Mucosa of rectum (tissue), 2 donors: ENCODE data around the gene SEMA3F.
A peak's percentile ranks its signal among the peaks of the same experiment; 100 is the strongest.

Experiments used
- H3K27ac ChIP-seq, 2 donors: one replicate each; pipeline ENCODE4 v1.7.0; 2013; ENCODE audit warnings: inconsistent platforms in 2 of 2, low read depth in 2 of 2, low read length in 2 of 2
- H3K27me3 ChIP-seq, 2 donors: one replicate each; pipeline ENCODE4 v1.7.0; 2013; ENCODE audit warnings: low read length in 2 of 2; ENCODE audit not compliant: control insufficient read depth in 2 of 2, insufficient read depth in 2 of 2
- H3K36me3 ChIP-seq, 2 donors: one replicate each; pipeline ENCODE4 v1.7.0; 2013; ENCODE audit warnings: low read length in 2 of 2; ENCODE audit not compliant: control insufficient read depth in 2 of 2, insufficient read depth in 2 of 2
- H3K4me1 ChIP-seq, 2 donors: one replicate each; pipeline ENCODE4 v1.7.0; 2013; ENCODE audit warnings: low read length in 2 of 2, mild to moderate bottlenecking in 1 of 2; ENCODE audit not compliant: control insufficient read depth in 2 of 2, insufficient read depth in 2 of 2
- H3K4me3 ChIP-seq, 2 donors: one replicate each; pipeline ENCODE4 v1.7.0; 2013; ENCODE audit warnings: low read length in 2 of 2
- H3K9ac ChIP-seq, 2 donors: one replicate each; pipeline ENCODE4 v1.7.0; 2013; ENCODE audit warnings: low read length in 2 of 2, low read depth in 1 of 2, mild to moderate bottlenecking in 1 of 2
- H3K9me3 ChIP-seq, 2 donors: one replicate each; pipeline ENCODE4 v1.7.0; 2013; ENCODE audit warnings: low read length in 2 of 2; ENCODE audit not compliant: control insufficient read depth in 2 of 2
- donor health status: healthy.
- donor health status: Normal muscosa, but diverticular disease.

The SEMA3F gene

DNA sequence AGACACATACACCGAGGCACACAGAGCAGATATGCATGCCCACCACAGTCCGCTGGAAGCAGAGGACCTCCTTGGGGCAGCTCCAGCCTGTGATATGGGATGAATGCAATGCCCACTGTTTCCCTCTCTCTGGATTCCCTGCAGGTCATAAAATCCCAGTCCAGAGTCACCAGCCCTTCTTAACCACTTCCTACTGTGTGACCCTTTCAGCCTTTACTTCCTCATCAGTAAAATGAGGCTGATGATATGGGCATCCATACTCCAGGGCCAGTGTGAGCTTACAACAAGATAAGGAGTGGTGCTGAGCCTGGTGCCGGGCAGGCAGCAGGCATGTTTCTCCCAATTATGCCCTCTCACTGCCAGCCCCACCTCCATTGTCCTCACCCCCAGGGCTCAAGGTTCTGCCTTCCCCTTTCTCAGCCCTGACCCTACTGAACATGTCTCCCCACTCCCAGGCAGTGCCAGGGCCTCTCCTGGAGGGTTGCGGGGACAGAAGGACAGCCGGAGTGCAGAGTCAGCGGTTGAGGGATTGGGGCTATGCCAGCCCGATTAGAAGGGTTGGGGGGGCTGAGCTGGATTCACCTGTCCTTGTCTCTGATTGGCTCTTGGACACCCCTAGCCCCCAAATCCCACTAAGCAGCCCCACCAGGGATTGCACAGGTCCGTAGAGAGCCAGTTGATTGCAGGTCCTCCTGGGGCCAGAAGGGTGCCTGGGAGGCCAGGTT lies 36.0 kb downstream of the SEMA3F start, which contains the start of gene GNAT1:
TSS of gene GNAT1 (plus strand) at position 675 of the 725 bp plus-strand sequence. CDS start 116 bp downstream, outside the sequence.
- Histone ChIP-seq H3K27me3 (peaks cover 7 to 21% of the 10 kb centered on the region in 2 donors), H3K27ac (no peak within 1 kb of the TSS), H3K9ac (no peak within 1 kb of the TSS), H3K4me1 (peaks cover 4 to 7% of the 10 kb centered on the region in 2 donors), H3K9me3 (no peaks in the 10 kb centered on the region), H3K4me3 (no peak within 1 kb of the TSS), H3K36me3 (no peaks in the 10 kb centered on the region)

DNA sequence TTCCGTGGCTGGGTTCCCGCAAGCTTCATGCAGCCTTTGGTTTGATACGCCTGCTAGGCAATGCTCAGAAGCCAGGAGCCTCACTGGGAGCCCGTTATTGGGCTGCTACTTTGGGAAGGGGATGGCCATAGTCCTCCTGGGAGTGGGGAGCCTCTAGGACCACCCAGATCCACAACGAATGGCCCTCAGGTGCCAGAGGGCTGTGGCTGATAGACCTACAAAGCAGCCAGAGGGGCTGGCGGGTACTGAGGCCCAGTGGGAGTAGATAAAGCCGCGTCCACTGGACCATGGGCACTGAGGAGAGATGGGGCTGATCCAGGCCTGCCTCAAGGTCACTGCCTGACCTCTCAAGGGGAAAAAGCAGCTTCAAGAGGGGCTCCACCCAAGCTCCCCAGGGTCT lies 37.0 kb downstream of the SEMA3F start:
- peaks cover 7 to 21% of the 10 kb centered on the region in 2 donors for H3K27me3 ChIP-seq
- H3K9ac ChIP-seq = no peak overlapping the region
- peaks cover 4 to 7% of the 10 kb centered on the region in 2 donors for H3K4me1 ChIP-seq
- H3K27ac ChIP-seq = no peak overlapping the region
- H3K4me3 ChIP-seq = no peak overlapping the region
- H3K9me3 ChIP-seq = no peaks in the 10 kb centered on the region
- H3K36me3 ChIP-seq = no peaks in the 10 kb centered on the region

DNA sequence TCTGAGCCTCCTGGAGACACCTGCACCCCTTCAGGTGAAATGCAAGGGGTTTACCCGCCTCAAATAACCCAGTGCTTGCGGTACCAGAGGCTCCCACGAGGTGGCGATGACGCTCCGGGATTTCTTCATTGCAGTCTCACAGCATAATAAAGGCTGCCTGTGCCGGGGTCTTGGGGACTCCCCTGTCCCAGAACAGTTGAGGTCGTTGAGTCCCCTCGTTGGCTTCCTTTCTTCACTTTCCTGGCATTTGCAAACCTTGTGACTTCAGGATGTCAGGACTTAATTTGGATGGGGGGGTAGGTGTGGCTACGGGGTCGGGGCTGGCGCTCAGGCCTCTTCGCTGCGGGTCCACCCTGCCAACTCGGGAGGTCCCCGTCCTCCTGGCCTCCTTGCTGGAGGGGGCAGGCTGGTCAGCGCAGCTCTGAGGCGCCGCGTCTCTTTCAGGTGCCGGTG lies 37.6 kb downstream of the SEMA3F start:
- Histone ChIP-seq H3K9me3 (no peaks in the 10 kb centered on the region), H3K4me1 (peaks cover 4 to 7% of the 10 kb centered on the region in 2 donors), H3K27me3 (peaks cover 7 to 21% of the 10 kb centered on the region in 2 donors), H3K4me3 (no peak overlapping the region), H3K36me3 (no peaks in the 10 kb centered on the region), H3K27ac (no peak overlapping the region), H3K9ac (no peak overlapping the region)

DNA sequence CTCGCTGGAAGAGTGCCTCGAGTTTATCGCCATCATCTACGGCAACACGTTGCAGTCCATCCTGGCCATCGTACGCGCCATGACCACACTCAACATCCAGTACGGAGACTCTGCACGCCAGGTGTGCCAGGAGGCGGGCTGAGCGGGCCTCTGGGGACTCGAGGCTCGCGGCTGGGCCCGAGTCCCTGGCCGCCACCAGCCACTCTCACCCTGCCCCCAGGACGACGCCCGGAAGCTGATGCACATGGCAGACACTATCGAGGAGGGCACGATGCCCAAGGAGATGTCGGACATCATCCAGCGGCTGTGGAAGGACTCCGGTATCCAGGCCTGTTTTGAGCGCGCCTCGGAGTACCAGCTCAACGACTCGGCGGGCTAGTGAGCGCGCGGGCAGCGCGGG lies 38.2 kb downstream of the SEMA3F start:
- Histone ChIP-seq H3K9me3 (no peaks in the 10 kb centered on the region), H3K9ac (no peak overlapping the region), H3K27me3 (peaks cover 7 to 21% of the 10 kb centered on the region in 2 donors), H3K4me3 (no peak overlapping the region), H3K27ac (no peak overlapping the region), H3K36me3 (no peaks in the 10 kb centered on the region), H3K4me1 (peaks cover 4 to 7% of the 10 kb centered on the region in 2 donors)

DNA sequence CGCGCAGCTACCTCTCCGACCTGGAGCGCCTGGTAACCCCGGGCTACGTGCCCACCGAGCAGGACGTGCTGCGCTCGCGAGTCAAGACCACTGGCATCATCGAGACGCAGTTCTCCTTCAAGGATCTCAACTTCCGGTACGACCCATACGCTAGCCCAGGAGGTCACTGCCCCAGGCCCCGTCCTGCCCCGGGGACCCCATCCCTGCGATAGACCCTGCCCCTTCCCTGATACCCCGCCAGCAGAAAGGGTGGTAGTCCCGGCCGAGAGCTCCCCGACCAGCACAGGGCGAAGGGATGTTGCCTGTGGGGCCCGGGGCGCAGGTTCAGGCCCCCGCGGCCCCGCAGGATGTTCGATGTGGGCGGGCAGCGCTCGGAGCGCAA lies 38.6 kb downstream of the SEMA3F start:
- Histone ChIP-seq H3K4me3 (no peak overlapping the region), H3K27ac (no peak overlapping the region), H3K9me3 (no peaks in the 10 kb centered on the region), H3K27me3 (peaks cover 7 to 21% of the 10 kb centered on the region in 2 donors), H3K9ac (no peak overlapping the region), H3K36me3 (no peaks in the 10 kb centered on the region), H3K4me1 (peaks cover 4 to 7% of the 10 kb centered on the region in 2 donors)

DNA sequence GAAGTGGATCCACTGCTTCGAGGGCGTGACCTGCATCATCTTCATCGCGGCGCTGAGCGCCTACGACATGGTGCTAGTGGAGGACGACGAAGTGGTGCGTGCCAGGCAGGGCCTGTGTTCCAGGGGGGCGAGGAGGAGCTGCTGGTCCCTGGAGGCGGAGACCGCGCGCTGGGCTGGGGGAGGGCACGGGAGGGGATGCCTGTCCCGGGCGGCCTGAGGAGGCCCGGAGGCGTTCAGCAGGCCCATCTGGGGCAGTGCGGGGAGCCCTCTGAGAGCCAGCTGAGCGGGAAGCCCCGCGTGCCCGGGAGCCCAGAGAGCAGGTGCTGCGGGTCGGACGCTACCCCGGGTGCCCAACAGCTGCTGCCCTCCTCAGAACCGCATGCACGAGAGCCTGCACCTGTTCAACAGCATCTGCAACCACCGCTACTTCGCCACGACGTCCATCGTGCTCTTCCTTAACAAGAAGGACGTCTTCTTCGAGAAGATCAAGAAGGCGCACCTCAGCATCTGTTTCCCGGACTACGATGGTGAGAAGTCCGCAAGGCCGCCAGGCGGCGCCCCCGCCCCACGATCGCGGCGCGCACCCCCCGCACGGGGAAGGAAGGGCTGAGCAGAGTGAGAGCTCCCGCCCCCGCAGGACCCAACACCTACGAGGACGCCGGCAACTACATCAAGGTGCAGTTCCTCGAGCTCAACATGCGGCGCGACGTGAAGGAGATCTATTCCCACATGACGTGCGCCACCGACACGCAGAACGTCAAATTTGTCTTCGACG lies 39.2 kb downstream of the SEMA3F start:
- Histone ChIP-seq H3K9ac (no peak overlapping the region), H3K9me3 (no peaks in the 10 kb centered on the region), H3K27me3 (peaks cover 7 to 21% of the 10 kb centered on the region in 2 donors), H3K36me3 (no peaks in the 10 kb centered on the region), H3K27ac (no peak overlapping the region), H3K4me1 (peaks cover 4 to 7% of the 10 kb centered on the region in 2 donors), H3K4me3 (peak overlapping the region in 1 of 2 donors; percentile 13)

DNA sequence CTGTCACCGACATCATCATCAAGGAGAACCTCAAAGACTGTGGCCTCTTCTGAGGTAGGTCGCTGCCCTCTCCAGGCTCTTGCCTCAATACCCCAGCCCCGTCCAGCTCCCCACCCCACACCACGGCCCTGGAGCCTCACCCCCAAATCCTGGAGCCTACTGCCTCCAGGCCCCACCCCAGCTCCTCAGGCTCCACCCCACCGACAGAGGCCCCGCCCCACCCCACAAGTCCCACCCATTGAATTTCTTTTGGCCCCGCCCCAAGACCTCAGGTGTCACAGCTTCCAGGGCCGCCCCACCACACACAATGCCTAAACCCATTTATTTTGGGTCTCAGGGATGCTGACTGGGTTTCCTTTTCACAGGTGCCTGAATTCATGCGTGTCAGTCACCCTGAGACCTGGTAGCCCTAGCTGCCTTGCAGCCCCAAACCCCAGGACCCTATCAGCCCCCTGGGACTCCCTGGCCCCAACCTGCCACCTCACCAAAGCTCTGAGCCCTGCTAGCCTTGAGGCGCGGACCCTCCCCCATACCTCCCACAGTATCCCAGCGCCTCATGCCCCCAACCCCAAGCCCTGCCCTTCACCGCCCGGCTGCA lies 39.9 kb downstream of the SEMA3F start:
- H3K36me3 ChIP-seq = no peaks in the 10 kb centered on the region
- H3K9ac ChIP-seq = no peak overlapping the region
- peaks cover 7 to 21% of the 10 kb centered on the region in 2 donors for H3K27me3 ChIP-seq
- H3K27ac ChIP-seq = no peak overlapping the region
- peaks cover 4 to 7% of the 10 kb centered on the region in 2 donors for H3K4me1 ChIP-seq
- H3K9me3 ChIP-seq = no peaks in the 10 kb centered on the region
- no peak overlapping the region for H3K4me3 ChIP-seq

DNA sequence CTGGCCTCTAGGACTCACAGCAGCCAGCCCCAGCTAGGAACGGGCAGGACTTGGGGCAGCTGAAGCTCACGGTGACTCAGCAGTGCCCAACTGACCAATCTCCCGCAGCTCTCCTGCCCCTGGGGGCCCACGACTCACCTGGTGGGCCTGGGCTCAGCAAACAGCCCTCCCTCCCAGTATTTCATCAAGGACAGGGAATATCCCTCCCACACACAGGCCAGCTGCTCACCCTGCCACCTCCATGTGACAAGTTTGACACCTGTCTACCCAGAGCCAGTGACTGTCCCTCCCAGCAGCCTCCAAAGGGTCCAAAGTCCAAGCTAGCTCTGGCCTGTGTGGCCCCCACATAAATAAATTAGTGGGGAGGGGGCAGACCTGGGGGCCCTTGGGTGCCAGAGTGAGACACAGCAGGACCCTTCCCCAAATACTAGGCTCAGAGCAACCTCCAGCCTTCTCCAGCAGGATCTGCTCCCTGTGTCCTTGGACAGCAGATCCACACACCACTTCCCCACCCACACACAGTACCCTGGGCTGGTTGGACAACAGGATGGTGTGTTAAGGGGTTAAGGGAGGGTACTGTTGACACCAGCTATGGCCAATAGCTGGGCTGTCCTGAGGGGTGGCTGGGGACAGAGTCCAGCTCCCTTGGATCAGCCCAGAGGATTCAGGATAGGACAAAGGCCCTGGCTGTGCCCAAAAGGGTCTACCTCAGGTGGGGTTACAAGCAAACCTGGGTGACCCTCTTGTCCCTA lies 40.6 kb downstream of the SEMA3F start:
- H3K4me3 ChIP-seq = no peak overlapping the region
- no peak overlapping the region for H3K27ac ChIP-seq
- no peaks in the 10 kb centered on the region for H3K36me3 ChIP-seq
- H3K27me3 ChIP-seq = peaks cover 7 to 21% of the 10 kb centered on the region in 2 donors
- no peaks in the 10 kb centered on the region for H3K9me3 ChIP-seq
- peaks cover 4 to 7% of the 10 kb centered on the region in 2 donors for H3K4me1 ChIP-seq
- H3K9ac ChIP-seq = no peak overlapping the region

DNA sequence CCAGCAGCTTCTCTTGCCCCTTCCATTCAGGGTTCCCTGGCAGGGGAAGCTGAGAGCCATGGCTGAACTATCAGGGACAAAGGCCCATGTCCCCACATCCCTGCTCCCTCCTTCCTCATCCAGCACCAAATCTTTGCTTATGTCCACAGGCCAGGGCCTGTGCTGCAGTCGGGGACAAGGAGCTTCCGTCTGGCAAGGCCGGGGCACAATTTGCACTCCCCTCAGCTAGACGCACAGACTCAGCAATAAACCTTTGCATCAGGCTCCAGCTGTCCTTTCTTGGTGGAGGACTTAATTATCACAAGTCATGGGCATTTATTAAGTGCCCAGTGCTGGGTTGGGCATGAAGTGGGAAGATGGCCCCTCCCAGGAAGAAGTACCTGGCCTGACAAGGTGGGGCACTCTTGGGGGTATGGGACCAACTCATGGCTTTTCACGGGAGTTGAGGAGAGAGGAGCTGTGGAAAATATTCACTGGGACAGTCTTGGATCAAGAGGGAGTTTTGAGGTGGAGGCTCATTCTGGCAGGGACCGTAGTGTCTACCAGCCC lies 41.2 kb downstream of the SEMA3F start:
- H3K9me3 ChIP-seq = no peaks in the 10 kb centered on the region
- peaks cover 4 to 7% of the 10 kb centered on the region in 2 donors for H3K4me1 ChIP-seq
- peaks cover 11 to 21% of the 10 kb centered on the region in 2 donors for H3K27me3 ChIP-seq
- H3K9ac ChIP-seq = no peak overlapping the region
- no peak overlapping the region for H3K4me3 ChIP-seq
- H3K36me3 ChIP-seq = no peaks in the 10 kb centered on the region
- no peak overlapping the region for H3K27ac ChIP-seq
